Osteoblast (primary cell): ENCODE data around the gene PDE1C. TPM values are rescaled to one million over a fixed set of nuclear protein-coding genes. Genes with fewer than 3 reads are reported as not detected.
A peak's percentile ranks its signal among the peaks of the same experiment; 100 is the strongest.

Experiments used
- DNase-seq: peaks from one replicate; pipeline ENCODE4 v3.0.0; 2011; ENCODE audit warnings: low spot score, mixed read lengths; ENCODE audit not compliant: insufficient read length; ENCODE audit errors: missing footprints
- H2AFZ ChIP-seq: 2 replicates; pipeline ENCODE4 v1.6.0; 2011; ENCODE audit warnings: mild to moderate bottlenecking, low read length
- H3K27ac ChIP-seq: 2 replicates; pipeline ENCODE4 v1.5.1; 2011; ENCODE audit warnings: mild to moderate bottlenecking, low read depth, low read length, moderate library complexity
- H3K27me3 ChIP-seq: 2 replicates; pipeline ENCODE4 v1.6.0; 2012; ENCODE audit warnings: mild to moderate bottlenecking, control low read depth, inconsistent platforms, low read length, moderate library complexity; ENCODE audit not compliant: insufficient read depth
- H3K36me3 ChIP-seq: 2 replicates; pipeline ENCODE4 v1.5.1; 2011; ENCODE audit warnings: mild to moderate bottlenecking, low read length, control low read depth, moderate library complexity; ENCODE audit not compliant: insufficient read depth
- H3K4me1 ChIP-seq: 2 replicates; pipeline ENCODE4 v1.5.1; 2011; ENCODE audit warnings: mild to moderate bottlenecking, low read length, control low read depth, moderate library complexity; ENCODE audit not compliant: insufficient read depth
- H3K4me2 ChIP-seq: 2 replicates; pipeline ENCODE4 v1.6.0; 2011; ENCODE audit warnings: mild to moderate bottlenecking, low read length; ENCODE audit not compliant: insufficient read depth
- H3K4me3 ChIP-seq: fragments of 200-600 bp; sonication (generic); 3 replicates; pipeline ENCODE4 v1.5.1; 2012; ENCODE audit warnings: mild to moderate bottlenecking, low read length, inconsistent platforms; ENCODE audit not compliant: insufficient read depth
- H3K79me2 ChIP-seq: 2 replicates; pipeline ENCODE4 v1.6.0; 2012; ENCODE audit warnings: mild to moderate bottlenecking, low read length, control low read depth, inconsistent platforms; ENCODE audit not compliant: insufficient read depth
- H3K9me3 ChIP-seq: 2 replicates; pipeline ENCODE4 v1.5.1; 2011; ENCODE audit warnings: low read depth, low read length, control low read depth
- H4K20me1 ChIP-seq: 2 replicates; pipeline ENCODE4 v1.6.0; 2012; ENCODE audit warnings: mild to moderate bottlenecking, low read length, control low read depth; ENCODE audit not compliant: insufficient read depth
- total RNA-seq: library from RNA; depleted of rRNA; stranded (reverse); fragments of >200 nt; gene quantifications from 2 replicates; pipeline ENCODE4 v1.2.3, GENCODE V29; 2012
- TF ChIP-seq, protein P1 (sequence below): IDR thresholded peaks from 2 replicates; pipeline ENCODE4 v1.5.1; 2011; ENCODE audit warnings: mild to moderate bottlenecking, low read depth, low read length, moderate library complexity; ENCODE audit errors: extremely low read depth

Gene PDE1C
- total RNA-seq, 1 donor, result 149 TPM

- Histone ChIP-seq H3K27me3 (no peaks in the 10 kb centered on the region), H4K20me1 (no peaks in the 10 kb centered on the region), H3K9me3 (no peaks in the 10 kb centered on the region), H3K36me3 (no peaks in the 10 kb centered on the region), H3K4me3 (no peak overlapping the region), H3K4me2 (no peak overlapping the region), H3K27ac (no peak overlapping the region), H2AFZ (no peak overlapping the region), H3K79me2 (no peaks in the 10 kb centered on the region), H3K4me1 (no peaks in the 10 kb centered on the region)
- TF ChIP-seq, protein P1, sequence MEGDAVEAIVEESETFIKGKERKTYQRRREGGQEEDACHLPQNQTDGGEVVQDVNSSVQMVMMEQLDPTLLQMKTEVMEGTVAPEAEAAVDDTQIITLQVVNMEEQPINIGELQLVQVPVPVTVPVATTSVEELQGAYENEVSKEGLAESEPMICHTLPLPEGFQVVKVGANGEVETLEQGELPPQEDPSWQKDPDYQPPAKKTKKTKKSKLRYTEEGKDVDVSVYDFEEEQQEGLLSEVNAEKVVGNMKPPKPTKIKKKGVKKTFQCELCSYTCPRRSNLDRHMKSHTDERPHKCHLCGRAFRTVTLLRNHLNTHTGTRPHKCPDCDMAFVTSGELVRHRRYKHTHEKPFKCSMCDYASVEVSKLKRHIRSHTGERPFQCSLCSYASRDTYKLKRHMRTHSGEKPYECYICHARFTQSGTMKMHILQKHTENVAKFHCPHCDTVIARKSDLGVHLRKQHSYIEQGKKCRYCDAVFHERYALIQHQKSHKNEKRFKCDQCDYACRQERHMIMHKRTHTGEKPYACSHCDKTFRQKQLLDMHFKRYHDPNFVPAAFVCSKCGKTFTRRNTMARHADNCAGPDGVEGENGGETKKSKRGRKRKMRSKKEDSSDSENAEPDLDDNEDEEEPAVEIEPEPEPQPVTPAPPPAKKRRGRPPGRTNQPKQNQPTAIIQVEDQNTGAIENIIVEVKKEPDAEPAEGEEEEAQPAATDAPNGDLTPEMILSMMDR, result peak; percentile 89
- DNase-seq, result peak; percentile 41
Observed at GRCh38 chr7:31735991-31736982, 333.9 kb downstream of the PDE1C start.

- DNase-seq, result no peak
- H3K27ac ChIP-seq, result no peak overlapping the region
- TF ChIP-seq, protein P1, result no peak
- no peak overlapping the region for H3K4me2 ChIP-seq
- no peaks in the 10 kb centered on the region for H3K36me3 ChIP-seq
- H3K79me2 ChIP-seq, result no peaks in the 10 kb centered on the region
- no peaks in the 10 kb centered on the region for H3K4me1 ChIP-seq
- no peaks in the 10 kb centered on the region for H3K27me3 ChIP-seq
- no peaks in the 10 kb centered on the region for H4K20me1 ChIP-seq
- H3K9me3 ChIP-seq, result no peaks in the 10 kb centered on the region
- no peak overlapping the region for H2AFZ ChIP-seq
- no peak overlapping the region for H3K4me3 ChIP-seq
Observed at GRCh38 chr7:31734456-31734855, 335.8 kb downstream of the PDE1C start.

- no peaks in the 10 kb centered on the region for H4K20me1 ChIP-seq
- no peaks in the 10 kb centered on the region for H3K36me3 ChIP-seq
- H2AFZ ChIP-seq, result no peak overlapping the region
- no peak overlapping the region for H3K4me3 ChIP-seq
- H3K27me3 ChIP-seq, result no peaks in the 10 kb centered on the region
- no peak overlapping the region for H3K4me2 ChIP-seq
- H3K27ac ChIP-seq, result no peak overlapping the region
- H3K4me1 ChIP-seq, result no peaks in the 10 kb centered on the region
- no peaks in the 10 kb centered on the region for H3K79me2 ChIP-seq
- TF ChIP-seq, protein P1, result peak; percentile 28
- no peaks in the 10 kb centered on the region for H3K9me3 ChIP-seq
- no peak for DNase-seq
Observed at GRCh38 chr7:31729195-31729804, 340.9 kb downstream of the PDE1C start.

DNA sequence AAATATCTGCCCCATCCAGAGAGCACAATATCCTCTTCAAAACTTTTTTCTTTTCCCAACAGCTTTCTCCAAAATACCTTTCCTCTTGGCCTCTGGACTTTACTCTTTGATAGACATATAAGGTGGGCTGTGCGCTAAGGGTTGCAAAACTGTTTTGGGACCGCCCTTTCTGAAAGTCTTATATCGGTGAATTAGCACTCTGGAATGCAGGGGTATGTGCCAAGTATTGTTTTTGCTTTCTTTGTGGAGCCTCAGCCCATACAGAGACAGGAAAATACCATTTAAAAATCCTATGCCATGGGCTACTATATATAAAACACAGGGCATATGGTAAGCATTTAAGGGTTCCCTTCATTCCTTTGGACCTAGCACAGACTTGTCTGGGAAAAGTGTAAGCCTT, 345.5 kb downstream of the PDE1C start:
- Histone ChIP-seq H3K27ac (no peak overlapping the region), H3K27me3 (peaks cover 3% of the 10 kb centered on the region), H4K20me1 (no peaks in the 10 kb centered on the region), H3K9me3 (no peaks in the 10 kb centered on the region), H3K4me1 (no peaks in the 10 kb centered on the region), H3K4me3 (no peak overlapping the region), H3K4me2 (no peak overlapping the region), H3K36me3 (no peaks in the 10 kb centered on the region), H3K79me2 (no peaks in the 10 kb centered on the region), H2AFZ (no peak overlapping the region)
- TF ChIP-seq, protein P1, result no peak
- no peak for DNase-seq
